HL-60 (cell line): ENCODE results near the gene MMP19.

Experiments used
- DNase-seq, 2 experiments: peaks; one replicate each; pipeline ENCODE4 v3.0.0-alpha.2; 2010 to 2020; ENCODE audit warnings: low read depth in 1 of 2, low spot score in 1 of 2
- H3K27ac ChIP-seq: fragments of 250-450 bp; sonication (Bioruptor Pico); replicated peaks from 2 replicates; pipeline ENCODE4 v1.5.1; 2020; ENCODE audit warnings: mild to moderate bottlenecking, moderate library complexity
- H3K27me3 ChIP-seq: fragments of 250-450 bp; sonication (Bioruptor Pico); 2 replicates; pipeline ENCODE4 v1.5.1; 2021; ENCODE audit warnings: mild to moderate bottlenecking, moderate library complexity; ENCODE audit not compliant: insufficient read depth, poor library complexity, severe bottlenecking
- H3K4me3 ChIP-seq: replicated peaks from 2 replicates; pipeline ENCODE4 v1.5.1; 2011; ENCODE audit warnings: mild to moderate bottlenecking, control low read depth, low read length; ENCODE audit not compliant: insufficient read depth
- GABPA ChIP-seq: IDR thresholded peaks from 2 replicates; pipeline ENCODE4 v1.6.1; 2012; ENCODE audit warnings: low read depth
- POLR2AphosphoS5 ChIP-seq: IDR thresholded peaks from 2 replicates; pipeline ENCODE4 v1.6.1; 2012; ENCODE audit warnings: low read depth
- SPI1 ChIP-seq: IDR thresholded peaks from 2 replicates; pipeline ENCODE4 v1.6.1; 2012; ENCODE audit warnings: low read depth, mild to moderate bottlenecking, borderline replicate concordance
- TF ChIP-seq, protein P1 (sequence below): IDR thresholded peaks from one replicate; pipeline ENCODE4 v1.5.1; 2011; ENCODE audit warnings: low read length, control low read depth, inconsistent platforms; ENCODE audit not compliant: insufficient read depth
- TF ChIP-seq, protein P2 (sequence below): IDR thresholded peaks from 2 replicates; pipeline ENCODE4 v1.6.1; 2012; ENCODE audit warnings: low read depth; ENCODE audit not compliant: insufficient replicate concordance

Gene MMP19

DNA sequence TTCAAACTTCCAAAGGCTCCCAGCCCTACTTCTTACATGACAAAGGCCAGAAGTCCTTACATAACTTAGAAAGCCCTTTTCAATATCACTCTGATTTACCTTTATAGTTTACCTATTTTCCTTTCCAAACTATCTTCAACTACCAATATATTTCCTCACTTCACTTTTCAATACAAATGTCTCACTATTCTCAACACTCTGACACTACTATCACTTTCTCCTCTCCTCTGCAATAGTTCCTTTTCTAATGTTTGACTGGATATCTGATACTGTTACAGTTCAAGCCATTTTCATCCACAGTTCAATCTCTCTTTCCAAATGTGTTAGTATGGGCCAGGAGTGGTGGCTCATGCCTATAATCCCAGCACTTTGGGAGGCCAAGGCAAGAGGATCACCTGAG, 28.5 kb downstream of the MMP19 start:
- no peak for TF ChIP-seq POLR2AphosphoS5
- TF ChIP-seq, protein P1, sequence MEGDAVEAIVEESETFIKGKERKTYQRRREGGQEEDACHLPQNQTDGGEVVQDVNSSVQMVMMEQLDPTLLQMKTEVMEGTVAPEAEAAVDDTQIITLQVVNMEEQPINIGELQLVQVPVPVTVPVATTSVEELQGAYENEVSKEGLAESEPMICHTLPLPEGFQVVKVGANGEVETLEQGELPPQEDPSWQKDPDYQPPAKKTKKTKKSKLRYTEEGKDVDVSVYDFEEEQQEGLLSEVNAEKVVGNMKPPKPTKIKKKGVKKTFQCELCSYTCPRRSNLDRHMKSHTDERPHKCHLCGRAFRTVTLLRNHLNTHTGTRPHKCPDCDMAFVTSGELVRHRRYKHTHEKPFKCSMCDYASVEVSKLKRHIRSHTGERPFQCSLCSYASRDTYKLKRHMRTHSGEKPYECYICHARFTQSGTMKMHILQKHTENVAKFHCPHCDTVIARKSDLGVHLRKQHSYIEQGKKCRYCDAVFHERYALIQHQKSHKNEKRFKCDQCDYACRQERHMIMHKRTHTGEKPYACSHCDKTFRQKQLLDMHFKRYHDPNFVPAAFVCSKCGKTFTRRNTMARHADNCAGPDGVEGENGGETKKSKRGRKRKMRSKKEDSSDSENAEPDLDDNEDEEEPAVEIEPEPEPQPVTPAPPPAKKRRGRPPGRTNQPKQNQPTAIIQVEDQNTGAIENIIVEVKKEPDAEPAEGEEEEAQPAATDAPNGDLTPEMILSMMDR: no peak
- no peak for TF ChIP-seq GABPA
- TF ChIP-seq SPI1: no peak
- TF ChIP-seq, protein P2, sequence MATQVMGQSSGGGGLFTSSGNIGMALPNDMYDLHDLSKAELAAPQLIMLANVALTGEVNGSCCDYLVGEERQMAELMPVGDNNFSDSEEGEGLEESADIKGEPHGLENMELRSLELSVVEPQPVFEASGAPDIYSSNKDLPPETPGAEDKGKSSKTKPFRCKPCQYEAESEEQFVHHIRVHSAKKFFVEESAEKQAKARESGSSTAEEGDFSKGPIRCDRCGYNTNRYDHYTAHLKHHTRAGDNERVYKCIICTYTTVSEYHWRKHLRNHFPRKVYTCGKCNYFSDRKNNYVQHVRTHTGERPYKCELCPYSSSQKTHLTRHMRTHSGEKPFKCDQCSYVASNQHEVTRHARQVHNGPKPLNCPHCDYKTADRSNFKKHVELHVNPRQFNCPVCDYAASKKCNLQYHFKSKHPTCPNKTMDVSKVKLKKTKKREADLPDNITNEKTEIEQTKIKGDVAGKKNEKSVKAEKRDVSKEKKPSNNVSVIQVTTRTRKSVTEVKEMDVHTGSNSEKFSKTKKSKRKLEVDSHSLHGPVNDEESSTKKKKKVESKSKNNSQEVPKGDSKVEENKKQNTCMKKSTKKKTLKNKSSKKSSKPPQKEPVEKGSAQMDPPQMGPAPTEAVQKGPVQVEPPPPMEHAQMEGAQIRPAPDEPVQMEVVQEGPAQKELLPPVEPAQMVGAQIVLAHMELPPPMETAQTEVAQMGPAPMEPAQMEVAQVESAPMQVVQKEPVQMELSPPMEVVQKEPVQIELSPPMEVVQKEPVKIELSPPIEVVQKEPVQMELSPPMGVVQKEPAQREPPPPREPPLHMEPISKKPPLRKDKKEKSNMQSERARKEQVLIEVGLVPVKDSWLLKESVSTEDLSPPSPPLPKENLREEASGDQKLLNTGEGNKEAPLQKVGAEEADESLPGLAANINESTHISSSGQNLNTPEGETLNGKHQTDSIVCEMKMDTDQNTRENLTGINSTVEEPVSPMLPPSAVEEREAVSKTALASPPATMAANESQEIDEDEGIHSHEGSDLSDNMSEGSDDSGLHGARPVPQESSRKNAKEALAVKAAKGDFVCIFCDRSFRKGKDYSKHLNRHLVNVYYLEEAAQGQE: no peak
- no peaks in the 10 kb centered on the region for H3K27me3 ChIP-seq
- no peak overlapping the region for H3K27ac ChIP-seq
- no peak overlapping the region for H3K4me3 ChIP-seq
- no peak for DNase-seq

DNA sequence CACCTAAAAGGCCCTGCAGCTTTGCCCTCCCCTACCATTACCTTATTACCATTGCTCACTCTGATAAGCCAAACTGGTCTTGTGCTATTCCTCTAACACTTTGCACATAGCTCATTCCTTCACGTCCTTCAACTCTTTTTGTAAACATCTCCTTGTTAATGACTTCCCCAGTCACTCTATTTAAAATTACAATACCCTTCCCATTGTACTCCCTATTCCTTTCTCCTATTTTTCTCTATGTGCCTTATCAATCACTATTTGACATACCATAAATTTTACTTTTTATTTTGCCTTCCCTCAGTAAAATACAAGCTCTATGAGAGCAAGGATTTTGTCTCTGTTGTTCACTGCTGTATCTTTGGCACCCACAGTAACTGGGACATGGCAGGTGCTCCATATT, 30.6 kb downstream of the MMP19 start:
- no peak for TF ChIP-seq SPI1
- no peak overlapping the region for H3K4me3 ChIP-seq
- H3K27ac ChIP-seq: no peak overlapping the region
- no peaks in the 10 kb centered on the region for H3K27me3 ChIP-seq
- no peak for DNase-seq

DNA sequence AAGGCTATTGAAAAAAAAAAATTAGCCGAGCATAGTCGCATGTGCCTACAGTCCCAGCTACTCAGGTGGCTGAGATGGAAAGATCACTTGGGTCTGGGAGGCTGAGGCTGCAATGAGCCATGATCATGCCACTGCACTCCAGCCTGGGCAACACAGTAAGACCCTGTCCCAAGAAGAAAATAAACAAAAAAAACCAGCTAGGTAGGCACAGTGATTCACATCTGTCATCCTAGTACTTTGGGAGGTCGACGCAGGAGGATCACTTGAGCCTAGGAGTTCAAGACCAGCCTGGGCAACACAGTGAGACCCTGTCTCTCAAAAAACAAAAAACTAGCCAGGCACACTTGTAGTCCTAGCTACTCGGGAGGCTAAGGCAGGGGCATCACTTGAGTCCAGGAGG, 33.5 kb downstream of the MMP19 start:
- Histone ChIP-seq H3K27ac (no peak overlapping the region), H3K4me3 (no peak overlapping the region), H3K27me3 (no peaks in the 10 kb centered on the region)
- TF ChIP-seq GABPA: no peak
- TF ChIP-seq POLR2AphosphoS5: no peak
- TF ChIP-seq, protein P2: no peak
- TF ChIP-seq SPI1: no peak
- TF ChIP-seq, protein P1: no peak
- no peak for DNase-seq

DNA sequence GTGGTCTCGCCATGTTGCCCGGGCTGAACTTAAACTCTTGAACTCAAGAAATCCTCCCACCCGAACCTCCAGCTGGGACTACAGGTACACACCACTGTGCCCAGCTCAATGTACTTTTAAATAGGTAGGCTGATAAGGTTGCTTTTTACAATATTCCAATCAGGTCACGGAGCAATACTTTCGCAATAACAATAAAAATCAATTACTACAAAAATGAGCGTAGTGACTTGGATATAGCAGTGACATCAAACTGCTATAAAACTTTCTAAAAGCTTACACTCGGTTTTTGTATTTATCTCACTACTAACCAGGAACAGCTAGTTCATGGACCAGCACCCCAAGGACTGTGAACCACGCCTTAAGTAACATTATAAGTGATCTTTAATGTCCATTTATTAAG, 35.8 kb downstream of the MMP19 start:
- Histone ChIP-seq H3K27ac (no peak overlapping the region), H3K4me3 (no peak overlapping the region), H3K27me3 (no peaks in the 10 kb centered on the region)
- TF ChIP-seq GABPA (no peak), POLR2AphosphoS5 (no peak), SPI1 (no peak)
- TF ChIP-seq, protein P1: no peak
- TF ChIP-seq, protein P2: no peak
- DNase-seq: no peak
